GM21360 (cell line): ENCODE data around the gene VWA7.
"Not testable (repeated sequence)": the region's sequence is repeated elsewhere in the genome, so short reads cannot be mapped to it uniquely, and the experiment has no call there.

Source experiments
- ATAC-seq: cut with Tn5 transposase; IDR thresholded peaks from one replicate; pipeline ENCODE4 v1.9.1; 2021; ENCODE audit warnings: mild to moderate bottlenecking, moderate library complexity; ENCODE audit not compliant: unreplicated experiment

Gene VWA7, protein sequence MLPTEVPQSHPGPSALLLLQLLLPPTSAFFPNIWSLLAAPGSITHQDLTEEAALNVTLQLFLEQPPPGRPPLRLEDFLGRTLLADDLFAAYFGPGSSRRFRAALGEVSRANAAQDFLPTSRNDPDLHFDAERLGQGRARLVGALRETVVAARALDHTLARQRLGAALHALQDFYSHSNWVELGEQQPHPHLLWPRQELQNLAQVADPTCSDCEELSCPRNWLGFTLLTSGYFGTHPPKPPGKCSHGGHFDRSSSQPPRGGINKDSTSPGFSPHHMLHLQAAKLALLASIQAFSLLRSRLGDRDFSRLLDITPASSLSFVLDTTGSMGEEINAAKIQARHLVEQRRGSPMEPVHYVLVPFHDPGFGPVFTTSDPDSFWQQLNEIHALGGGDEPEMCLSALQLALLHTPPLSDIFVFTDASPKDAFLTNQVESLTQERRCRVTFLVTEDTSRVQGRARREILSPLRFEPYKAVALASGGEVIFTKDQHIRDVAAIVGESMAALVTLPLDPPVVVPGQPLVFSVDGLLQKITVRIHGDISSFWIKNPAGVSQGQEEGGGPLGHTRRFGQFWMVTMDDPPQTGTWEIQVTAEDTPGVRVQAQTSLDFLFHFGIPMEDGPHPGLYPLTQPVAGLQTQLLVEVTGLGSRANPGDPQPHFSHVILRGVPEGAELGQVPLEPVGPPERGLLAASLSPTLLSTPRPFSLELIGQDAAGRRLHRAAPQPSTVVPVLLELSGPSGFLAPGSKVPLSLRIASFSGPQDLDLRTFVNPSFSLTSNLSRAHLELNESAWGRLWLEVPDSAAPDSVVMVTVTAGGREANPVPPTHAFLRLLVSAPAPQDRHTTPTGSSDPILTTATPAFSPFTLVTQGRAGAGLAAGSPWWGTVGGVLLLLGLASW

GRCh38 chr6:31776989-31777666 lies at the start of gene VWA7:
TSS of gene VWA7 (minus strand) at chr6:31777328. CDS start at chr6:31776779, 549 bp downstream.
- peak; percentile 62 for ATAC-seq

- ATAC-seq: no peak
Observed at GRCh38 chr6:31826793-31827285, 49.7 kb upstream of the VWA7 start.

GRCh38 chr6:31825553-31825952 lies 48.4 kb upstream of the VWA7 start:
- no peak for ATAC-seq

DNA sequence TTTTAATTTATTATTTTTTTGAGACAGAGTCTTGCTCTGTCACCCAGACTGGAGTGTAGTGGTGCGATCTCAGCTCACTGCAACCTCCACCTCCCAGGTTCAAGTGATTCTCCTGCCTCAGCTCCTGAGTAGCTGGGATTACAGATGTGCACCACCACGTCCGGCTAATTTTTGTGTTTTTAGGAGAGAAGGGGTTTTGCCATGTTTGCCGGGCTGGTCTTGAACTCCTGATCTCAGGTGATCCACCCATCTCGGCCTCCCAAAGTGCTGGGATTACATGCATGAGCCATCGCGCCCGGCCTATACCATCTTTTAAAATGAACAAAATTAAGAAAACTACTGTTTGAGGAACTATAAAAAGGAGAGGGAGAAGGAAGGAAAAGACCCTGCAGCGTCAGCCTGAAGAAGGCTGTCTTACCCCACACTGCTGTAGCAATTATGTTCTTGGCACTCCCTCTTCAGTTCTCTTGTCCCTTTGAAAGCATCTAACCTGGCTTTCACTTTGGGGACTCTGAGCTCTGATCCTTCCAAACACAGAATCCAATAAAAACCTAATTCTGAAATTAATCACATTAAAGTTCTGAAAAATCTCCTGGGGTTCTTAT lies 46.6 kb upstream of the VWA7 start:
- ATAC-seq: not testable (repeated sequence)

DNA sequence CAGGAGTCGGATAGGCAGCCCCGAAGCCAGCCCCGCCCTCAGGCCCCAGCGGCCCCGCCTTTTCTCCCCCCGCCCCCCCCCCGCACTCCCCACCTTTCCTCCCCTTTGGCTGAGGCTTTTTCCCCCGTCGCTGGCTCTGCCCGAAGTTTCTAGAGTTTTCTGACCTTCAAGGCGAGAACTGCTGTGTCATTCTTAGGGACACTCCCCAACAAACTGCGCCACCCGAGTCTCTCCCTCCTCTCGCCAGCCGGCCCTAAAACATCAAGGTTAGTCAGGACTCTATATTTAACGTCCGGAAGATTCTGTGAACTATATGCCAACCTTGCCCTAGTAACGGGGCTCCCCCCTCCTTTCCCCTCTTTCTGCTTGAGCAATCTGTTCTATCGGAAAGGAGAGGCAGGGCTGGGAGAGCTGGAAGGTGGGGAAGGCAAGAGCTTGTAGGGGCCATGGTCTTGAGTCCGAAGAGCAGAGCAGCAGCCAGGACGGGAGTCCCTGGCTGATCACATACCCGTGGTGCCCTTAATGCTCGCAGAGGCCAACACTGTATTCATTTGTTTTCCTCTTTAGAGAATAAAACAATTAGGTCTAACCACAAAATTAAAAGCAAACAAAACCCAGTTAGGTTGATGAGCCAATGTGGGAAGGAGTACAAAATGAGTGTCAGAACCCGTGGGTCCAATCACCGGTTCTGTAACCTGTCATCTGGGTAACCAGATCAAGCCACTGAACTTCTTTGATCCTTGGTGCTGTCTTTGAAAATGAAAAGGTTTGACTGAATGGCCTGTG lies 45.1 kb upstream of the VWA7 start:
- peak; percentile 24 for ATAC-seq

- peak; percentile 37 for ATAC-seq
Observed at GRCh38 chr6:31821301-31822035, 44.3 kb upstream of the VWA7 start.

- not testable (repeated sequence) for ATAC-seq
Observed at GRCh38 chr6:31820399-31820798, 43.3 kb upstream of the VWA7 start.

DNA sequence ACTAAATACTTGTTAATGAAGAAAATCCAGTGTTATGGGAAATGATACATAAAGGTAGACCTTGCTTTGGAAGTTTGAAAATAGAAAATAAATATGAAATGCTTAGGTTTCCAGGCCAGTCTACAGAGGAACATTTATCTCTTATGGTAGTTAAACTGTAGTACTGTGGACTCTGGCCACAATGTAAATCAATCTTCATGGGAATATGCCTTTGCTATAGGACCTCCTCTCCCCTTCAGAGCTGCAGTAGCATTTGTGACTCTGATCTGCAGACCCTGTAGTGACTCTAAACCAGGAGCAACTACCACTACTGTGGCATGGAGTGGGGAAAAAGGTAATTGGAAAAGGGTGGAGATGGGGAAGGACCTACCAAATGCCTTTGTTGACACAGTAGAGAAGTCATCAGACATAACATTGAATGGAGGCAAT lies 42.8 kb upstream of the VWA7 start:
- no peak for ATAC-seq

DNA sequence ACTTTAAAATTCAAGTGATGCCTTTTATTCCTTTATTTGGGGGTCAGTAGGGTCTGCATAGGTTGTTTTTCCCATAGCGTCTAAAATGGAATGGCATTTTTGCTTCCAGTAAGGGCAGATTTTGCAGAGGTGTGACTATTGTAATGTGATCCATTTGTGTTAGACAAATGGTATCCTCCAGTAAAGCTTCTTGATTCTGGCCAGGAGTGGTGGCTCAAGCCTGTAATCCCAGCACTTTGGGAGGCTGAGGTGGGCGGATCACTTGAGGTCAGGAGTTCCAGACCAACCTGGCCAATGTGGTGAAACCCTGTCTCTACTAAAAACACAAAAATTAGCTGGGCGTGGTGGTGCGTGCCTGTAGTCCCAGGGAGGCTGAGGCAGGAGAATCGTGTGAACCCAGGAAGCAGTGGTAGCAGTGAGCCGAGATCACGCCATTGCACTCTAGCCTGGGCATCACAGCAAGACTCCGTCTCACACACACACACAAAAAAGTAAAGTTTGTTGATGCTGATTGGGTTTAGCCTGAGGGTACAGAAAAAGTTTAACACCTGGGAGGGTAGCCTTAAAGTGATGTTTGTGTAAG lies 40.9 kb upstream of the VWA7 start:
- ATAC-seq: not testable (repeated sequence)

DNA sequence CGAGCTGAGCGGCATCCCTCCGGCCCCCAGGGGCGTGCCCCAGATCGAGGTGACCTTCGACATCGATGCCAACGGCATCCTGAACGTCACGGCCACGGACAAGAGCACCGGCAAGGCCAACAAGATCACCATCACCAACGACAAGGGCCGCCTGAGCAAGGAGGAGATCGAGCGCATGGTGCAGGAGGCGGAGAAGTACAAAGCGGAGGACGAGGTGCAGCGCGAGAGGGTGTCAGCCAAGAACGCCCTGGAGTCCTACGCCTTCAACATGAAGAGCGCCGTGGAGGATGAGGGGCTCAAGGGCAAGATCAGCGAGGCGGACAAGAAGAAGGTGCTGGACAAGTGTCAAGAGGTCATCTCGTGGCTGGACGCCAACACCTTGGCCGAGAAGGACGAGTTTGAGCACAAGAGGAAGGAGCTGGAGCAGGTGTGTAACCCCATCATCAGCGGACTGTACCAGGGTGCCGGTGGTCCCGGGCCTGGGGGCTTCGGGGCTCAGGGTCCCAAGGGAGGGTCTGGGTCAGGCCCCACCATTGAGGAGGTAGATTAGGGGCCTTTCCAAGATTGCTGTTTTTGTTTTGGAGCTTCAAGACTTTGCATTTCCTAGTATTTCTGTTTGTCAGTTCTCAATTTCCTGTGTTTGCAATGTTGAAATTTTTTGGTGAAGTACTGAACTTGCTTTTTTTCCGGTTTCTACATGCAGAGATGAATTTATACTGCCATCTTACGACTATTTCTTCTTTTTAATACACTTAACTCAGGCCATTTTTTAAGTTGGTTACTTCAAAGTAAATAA lies 40.2 kb upstream of the VWA7 start:
- ATAC-seq: not testable (repeated sequence)

GRCh38 chr6:31815025-31815838 lies 38.1 kb upstream of the VWA7 start, which contains the start of the genes HSPA1A and HSPA1L:
TSS of gene HSPA1A (plus strand) at chr6:31815543. CDS start at chr6:31815757, 214 bp downstream.
TSS of gene HSPA1L (minus strand) at chr6:31815283. CDS start at chr6:31811972, 3,311 bp downstream.
- ATAC-seq: no peak

GRCh38 chr6:31814677-31815024 lies 37.5 kb upstream of the VWA7 start:
- no peak for ATAC-seq

GRCh38 chr6:31813465-31813849 lies 36.3 kb upstream of the VWA7 start:
- no peak for ATAC-seq

GRCh38 chr6:31811645-31812044 lies 34.5 kb upstream of the VWA7 start:
- no peak for ATAC-seq

GRCh38 chr6:31808599-31808998 lies 31.5 kb upstream of the VWA7 start:
- not testable (repeated sequence) for ATAC-seq

- peak; percentile 94 for ATAC-seq
Observed at GRCh38 chr6:31806470-31807272, 29.5 kb upstream of the VWA7 start, which contains the start of gene LSM2. TSS of gene LSM2 (minus strand) at chr6:31806966. CDS start at chr6:31806757, 209 bp downstream.
